PFSK-1 (cell line): ENCODE measurements around the gene TMEM14A.

Source experiments
- POLR2AphosphoS5 ChIP-seq: IDR thresholded peaks from 2 replicates; pipeline ENCODE4 v1.6.1; 2012; ENCODE audit warnings: low read depth, mild to moderate bottlenecking, control low read depth, low read length, moderate library complexity
- TAF1 ChIP-seq: IDR thresholded peaks from 2 replicates; pipeline ENCODE4 v1.6.1; 2012; ENCODE audit warnings: low read length, control low read depth, borderline replicate concordance; ENCODE audit not compliant: insufficient read depth
- TF ChIP-seq, protein P1 (sequence below), 2 experiments: IDR thresholded peaks; 2 replicates each; pipeline versions ENCODE4 v1.6.1 to v1.8.0; 2011 to 2012; ENCODE audit warnings: low read depth in 2 of 2, low read length in 2 of 2, control low read depth in 1 of 2, inconsistent platforms in 1 of 2, mild to moderate bottlenecking in 1 of 2, moderate library complexity in 1 of 2; ENCODE audit not compliant: insufficient read depth in 1 of 2

DNA sequence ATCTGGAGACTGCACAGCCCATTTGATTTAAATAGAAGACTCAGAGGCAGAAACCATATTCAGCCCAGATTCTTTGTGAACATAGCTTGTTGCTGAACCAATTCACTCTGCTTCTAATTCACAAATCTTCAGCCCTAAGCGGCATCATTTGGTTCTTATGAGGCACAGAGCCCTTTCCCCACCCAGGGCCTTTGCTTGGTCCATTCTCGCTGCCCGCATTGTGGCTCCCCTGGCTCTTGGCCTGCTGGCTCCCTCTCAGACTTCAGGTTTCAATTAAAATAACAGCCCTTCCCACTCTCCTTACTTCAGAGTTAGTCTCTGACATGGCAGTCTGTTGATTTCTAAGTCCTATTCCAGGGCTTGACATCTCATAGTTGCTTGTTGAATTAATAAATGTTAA is 9.4 kb upstream of the TMEM14A start:
- TF ChIP-seq, protein P1, sequence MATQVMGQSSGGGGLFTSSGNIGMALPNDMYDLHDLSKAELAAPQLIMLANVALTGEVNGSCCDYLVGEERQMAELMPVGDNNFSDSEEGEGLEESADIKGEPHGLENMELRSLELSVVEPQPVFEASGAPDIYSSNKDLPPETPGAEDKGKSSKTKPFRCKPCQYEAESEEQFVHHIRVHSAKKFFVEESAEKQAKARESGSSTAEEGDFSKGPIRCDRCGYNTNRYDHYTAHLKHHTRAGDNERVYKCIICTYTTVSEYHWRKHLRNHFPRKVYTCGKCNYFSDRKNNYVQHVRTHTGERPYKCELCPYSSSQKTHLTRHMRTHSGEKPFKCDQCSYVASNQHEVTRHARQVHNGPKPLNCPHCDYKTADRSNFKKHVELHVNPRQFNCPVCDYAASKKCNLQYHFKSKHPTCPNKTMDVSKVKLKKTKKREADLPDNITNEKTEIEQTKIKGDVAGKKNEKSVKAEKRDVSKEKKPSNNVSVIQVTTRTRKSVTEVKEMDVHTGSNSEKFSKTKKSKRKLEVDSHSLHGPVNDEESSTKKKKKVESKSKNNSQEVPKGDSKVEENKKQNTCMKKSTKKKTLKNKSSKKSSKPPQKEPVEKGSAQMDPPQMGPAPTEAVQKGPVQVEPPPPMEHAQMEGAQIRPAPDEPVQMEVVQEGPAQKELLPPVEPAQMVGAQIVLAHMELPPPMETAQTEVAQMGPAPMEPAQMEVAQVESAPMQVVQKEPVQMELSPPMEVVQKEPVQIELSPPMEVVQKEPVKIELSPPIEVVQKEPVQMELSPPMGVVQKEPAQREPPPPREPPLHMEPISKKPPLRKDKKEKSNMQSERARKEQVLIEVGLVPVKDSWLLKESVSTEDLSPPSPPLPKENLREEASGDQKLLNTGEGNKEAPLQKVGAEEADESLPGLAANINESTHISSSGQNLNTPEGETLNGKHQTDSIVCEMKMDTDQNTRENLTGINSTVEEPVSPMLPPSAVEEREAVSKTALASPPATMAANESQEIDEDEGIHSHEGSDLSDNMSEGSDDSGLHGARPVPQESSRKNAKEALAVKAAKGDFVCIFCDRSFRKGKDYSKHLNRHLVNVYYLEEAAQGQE (IDR thresholded peaks at IDR 0.05; ENCODE audit: insufficient read depth in 1 of 2, low read depth in 2 of 2, low read length in 2 of 2): no peak
- TF ChIP-seq POLR2AphosphoS5 (no peak), TAF1 (no peak)
